GM08714 (cell line): ENCODE results near the gene PTX4.
"Not testable (repeated sequence)": the region's sequence is repeated elsewhere in the genome, so short reads cannot be mapped to it uniquely, and the experiment has no call there.

ENCODE experiments used
- H3K4me3 ChIP-seq: fragments of 200-500 bp; sonication (Bioruptor generic); 2 replicates; pipeline ENCODE4 v1.5.1; 2014; ENCODE audit warnings: mild to moderate bottlenecking, low read length, inconsistent platforms
- ZNF274 ChIP-seq: IDR thresholded peaks from 2 replicates; pipeline ENCODE4 v1.6.1; 2012; ENCODE audit warnings: mild to moderate bottlenecking, low read depth, low read length

Gene PTX4

DNA sequence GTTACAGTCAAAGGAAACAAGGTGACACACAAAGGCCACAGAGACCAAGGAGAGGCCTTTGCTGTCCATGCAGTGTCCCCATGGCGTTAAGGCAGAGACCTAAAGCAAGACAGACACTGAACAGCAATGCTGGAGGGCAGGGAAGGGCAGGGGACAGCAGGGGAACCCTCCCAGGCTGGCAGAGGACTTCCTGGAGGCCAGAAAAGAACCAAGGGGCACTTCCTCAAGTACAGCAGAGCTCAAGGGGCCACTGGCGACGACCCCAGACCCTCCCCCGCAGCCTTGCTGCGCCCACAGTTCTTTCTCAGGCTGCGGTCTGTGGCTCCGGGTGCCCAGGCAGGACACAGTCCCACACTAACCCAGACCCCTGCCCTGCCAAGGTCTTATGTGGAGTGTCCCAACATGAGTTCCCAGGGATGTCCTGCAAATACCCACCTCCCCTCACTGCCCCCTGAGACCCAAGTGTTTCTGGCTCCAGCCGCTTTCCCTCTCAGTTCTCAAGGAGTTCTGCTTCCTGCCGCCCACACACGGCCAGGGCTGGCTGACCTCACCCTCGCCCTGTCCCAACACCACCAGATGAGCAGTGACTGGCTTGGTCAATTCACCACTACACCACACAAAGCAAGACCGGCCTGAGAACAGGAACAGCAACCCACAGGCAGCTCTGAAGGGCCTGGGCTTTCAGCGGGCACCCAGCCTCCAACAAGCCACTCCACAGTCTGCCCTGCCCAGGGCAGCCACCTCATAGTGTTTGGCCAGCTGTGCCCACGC lies 18.1 kb downstream of the PTX4 start:
- H3K4me3 ChIP-seq: no peak overlapping the region
- TF ChIP-seq ZNF274: no peak

DNA sequence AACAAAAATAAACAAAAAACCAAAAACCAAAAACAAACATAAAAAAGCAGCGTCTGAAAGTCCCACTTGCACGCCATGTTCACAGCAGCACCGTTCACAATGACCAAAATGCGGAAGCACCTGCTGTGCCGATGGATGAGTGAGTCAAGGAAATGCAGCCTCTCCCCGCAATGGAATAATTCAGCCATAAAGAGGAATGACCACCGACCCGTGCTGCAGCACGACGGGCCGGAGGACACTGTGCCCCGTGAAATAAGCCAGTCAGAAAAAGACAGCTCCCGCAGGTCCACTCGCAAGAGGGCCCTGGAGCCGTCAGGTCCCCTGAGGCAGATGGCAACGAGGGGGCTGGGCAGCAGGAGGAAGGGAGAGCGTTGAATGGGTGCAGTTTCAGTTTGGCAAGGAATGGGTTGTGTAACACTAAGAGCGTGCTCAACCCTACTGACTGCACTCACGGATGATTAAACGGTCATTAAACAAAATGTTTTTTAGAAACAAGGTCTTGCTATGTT lies 19.0 kb downstream of the PTX4 start:
- no peak for TF ChIP-seq ZNF274
- H3K4me3 ChIP-seq: no peak overlapping the region

DNA sequence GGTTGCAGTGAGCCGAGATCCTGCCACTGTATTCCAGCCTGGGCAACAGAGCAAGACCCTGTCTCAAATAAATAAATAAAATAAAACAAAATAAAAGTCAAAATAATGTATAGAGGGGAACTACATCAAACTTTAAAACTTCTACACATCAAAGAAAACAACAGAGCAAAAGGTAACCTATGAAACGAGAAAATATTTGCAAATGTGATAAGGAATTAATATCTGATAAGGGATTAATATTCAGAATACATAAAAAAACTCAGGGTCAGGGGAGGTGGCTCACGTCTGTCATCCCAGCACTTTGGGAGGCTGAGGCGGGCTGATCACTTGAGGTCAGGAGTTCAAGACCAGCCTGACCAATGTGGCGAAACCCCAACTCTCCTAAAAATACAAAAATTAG lies 19.6 kb downstream of the PTX4 start:
- H3K4me3 ChIP-seq: not testable (repeated sequence)

DNA sequence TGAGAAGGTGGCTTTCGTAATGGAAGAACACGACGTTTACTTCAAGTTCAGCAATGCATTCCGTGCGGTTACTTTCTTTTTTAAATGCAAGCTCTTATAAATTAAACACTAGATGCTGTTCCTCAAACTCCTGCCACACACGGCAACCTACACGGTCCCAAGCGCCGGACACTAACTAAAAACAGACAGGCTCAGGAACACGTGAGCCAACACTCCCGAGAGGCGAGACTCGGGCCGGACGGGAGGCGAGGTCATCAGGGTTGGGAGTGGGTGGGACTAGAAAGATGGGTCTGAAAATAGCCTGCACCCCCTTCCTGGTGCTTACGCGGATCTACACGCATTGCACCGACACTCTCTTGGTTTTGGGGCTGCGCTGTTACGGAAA lies 20.3 kb downstream of the PTX4 start:
- H3K4me3 ChIP-seq: no peak overlapping the region
- no peak for TF ChIP-seq ZNF274

DNA sequence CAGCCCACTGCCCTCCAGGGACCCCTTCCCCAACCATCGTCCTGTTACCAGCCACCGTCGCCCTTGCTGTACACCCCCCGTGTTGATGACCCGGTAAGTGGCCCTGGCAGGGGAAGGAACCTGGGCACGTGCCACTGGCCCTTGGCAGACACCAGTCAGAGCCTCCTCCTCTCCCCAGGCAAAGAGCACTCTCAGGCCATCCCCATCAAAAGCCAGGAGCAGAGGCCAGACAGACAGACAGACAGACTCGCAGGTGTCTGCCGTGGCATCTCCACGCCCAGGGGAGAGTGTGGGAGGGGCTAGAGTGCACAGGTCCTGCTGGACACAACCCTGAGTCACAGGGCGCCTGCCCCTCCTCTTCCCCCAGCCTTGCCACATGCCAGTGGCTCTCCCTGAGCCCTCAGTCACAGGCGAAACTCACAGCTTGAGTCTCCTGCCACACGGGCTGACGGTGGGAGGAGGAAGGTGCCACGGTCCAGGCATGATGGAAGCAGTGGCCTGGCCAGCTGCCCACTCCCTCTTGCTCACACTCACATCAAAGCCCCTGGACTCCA lies 21.7 kb downstream of the PTX4 start:
- no peak overlapping the region for H3K4me3 ChIP-seq
- TF ChIP-seq ZNF274: no peak

DNA sequence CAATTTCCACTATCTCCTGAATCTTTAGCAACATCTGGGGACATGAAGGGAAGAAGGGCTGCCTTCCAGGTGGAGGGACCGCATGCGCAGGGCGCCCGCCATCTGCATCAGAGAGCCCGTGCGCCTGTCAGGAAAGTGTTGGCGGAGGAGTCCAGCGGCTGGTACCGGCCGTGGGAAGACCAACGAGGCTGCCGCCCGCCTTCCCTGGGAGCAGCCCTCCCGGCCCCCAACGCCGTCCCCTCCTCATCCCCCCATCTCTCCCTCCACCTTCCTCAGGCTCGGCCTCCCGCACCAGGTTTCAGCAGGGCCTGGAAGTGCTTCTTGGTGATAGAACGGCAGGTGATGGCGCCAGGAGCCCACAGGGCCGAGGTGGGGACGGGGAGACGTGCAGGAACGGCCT lies 22.7 kb downstream of the PTX4 start:
- no peak for TF ChIP-seq ZNF274
- no peak overlapping the region for H3K4me3 ChIP-seq

DNA sequence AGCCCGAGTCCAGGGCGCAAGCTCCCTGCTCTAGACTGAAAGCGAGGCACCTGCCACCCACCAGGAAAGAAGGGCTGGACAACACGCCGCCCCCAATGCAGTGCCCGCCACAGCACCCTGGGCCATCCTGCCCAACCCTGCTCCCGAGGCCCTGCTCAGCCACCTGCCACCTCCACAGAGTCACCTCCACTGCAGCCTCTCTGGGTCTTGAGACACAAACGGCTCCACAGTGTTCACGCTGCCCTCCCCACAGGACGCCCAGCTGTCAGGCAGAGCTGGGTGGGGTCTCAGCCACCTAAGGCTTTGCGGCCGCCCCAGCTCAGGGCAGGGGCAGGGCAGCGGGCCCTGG lies 23.2 kb downstream of the PTX4 start:
- TF ChIP-seq ZNF274: no peak

DNA sequence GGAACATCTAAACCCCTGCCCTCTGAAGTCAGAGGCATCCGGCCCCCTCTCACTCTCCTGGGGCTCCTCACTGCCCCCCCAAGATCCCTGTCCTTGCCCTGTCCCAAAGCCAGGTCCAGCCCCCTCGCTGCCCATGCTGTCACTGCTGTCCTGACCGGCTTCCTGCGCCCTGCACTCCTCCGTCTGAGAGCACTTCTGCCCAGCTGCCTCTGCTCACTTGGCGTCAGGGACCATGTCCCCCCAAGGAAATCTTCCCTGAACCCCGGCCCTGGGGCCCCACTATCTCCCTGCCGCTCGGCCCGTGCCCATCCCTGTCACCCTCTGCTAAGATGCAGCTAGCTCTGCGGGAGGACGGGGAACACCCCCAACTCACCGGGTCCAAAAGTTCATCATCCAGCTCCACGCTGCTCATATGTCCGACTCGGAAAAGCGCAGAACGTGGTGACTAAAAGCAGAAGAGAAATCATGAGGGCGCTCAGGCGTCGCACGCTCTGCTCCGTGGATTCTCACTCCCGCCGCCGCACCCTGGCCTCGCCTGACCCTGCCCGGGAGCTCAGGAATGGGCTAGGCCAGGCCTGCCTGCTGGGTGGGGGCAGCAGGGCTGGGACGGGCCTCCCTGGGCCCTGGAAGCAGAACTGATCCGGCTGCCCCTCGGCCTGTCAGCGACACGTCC lies 23.7 kb downstream of the PTX4 start:
- no peak for TF ChIP-seq ZNF274
- no peak overlapping the region for H3K4me3 ChIP-seq

More for the DNA sequence above, 23.2 kb downstream of the PTX4 start:
- no peak overlapping the region for H3K4me3 ChIP-seq

DNA sequence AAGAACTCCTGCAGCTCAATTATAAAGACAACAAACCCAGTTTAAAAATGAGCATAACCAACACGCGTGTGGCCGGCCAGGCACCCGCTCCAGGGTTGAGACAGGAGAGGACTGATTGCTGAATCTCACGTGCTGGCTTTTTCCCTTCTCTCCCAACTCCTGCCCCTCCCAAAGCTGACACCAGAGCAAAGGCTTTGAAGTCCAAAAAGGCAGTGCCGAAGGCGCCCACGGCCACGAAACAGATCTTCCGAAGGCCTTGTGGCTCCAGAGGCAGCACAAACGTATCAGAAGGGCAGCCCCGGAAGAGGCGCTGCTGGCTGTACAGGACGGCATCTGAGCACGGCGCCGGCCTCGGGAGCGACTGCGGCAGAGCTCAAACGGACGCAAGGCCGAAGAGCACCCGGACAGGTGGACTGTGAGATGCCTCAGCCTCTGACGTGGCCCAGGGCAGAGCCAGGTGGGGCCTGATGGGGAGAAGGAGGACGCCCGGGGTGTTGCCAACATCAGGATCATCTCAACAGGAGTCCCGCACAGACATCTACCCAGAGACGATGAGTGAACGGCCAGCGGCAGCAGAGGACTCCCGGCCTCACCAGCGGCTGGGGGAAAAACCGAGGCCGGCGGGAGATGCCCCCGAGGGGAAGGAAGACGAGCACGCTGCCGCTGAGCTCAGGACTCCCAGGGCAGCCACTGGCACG lies 24.4 kb downstream of the PTX4 start:
- H3K4me3 ChIP-seq: no peak overlapping the region
- no peak for TF ChIP-seq ZNF274

DNA sequence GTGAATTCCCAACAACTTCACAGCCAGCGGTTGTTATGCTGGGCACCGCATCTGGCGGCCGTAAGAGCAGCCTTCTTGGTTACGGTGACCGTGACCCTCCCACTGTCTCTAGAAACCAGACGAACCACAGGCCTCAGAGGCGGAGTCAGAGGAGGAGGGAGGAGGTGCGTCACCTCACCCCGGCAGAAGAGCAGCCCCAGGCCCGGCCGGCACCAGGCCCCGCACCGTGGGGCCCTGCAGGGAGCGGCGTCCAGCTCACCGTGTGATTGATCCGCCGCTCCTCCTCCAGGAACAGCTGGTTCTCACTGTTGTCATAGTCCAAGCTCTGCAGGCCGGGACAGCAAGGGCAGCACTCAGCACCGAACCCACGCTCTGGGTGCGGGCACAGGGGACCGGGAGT lies 27.6 kb downstream of the PTX4 start:
- no peak overlapping the region for H3K4me3 ChIP-seq
- no peak for TF ChIP-seq ZNF274

DNA sequence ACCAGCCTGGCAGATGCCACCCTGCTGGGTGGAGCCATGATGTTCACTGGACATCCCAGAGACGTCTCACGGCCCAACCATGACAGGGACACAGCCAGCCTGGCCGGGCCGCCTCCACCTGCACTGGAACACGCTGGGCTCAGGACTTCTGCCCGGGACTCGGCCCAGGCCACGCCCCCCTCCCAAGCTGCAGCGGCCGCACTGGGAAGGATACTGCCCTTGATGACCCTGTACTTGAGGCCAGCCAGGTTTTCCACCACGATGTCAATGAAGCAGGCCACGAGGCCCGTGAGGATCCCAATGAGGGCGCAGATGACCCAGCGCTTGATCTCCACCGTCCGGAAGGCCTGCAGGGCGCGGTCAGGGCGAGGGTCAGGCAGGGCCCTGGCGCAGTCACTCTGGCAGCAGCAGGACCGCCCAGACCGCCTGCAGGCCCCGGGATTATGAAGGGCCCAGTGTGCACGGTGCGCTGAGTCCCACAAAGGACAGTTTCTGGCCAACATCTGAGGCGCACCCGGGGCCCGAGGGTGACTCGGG lies 28.1 kb downstream of the PTX4 start:
- no peak for TF ChIP-seq ZNF274
- H3K4me3 ChIP-seq: no peak overlapping the region

DNA sequence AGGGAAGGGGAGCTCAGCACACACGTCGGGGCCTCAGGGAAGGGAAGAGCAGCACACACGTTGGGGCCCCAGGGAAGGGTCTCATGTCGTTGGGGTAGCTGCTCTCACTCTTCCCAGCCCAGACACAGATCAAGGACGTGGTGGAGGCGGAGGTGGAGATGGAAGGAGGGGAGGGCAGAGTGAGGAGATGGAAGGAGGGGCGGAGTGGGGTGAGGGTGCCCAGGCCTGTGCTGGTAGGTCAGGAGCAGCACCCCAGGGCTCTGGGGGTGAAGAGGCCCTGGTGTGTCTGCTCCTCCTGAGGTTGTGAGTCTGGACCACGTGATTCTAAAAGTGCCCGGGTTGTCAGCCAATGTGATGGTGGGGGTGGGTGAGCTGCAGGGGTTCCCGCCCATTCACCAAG lies 28.8 kb downstream of the PTX4 start:
- H3K4me3 ChIP-seq: no peak overlapping the region
- no peak for TF ChIP-seq ZNF274

DNA sequence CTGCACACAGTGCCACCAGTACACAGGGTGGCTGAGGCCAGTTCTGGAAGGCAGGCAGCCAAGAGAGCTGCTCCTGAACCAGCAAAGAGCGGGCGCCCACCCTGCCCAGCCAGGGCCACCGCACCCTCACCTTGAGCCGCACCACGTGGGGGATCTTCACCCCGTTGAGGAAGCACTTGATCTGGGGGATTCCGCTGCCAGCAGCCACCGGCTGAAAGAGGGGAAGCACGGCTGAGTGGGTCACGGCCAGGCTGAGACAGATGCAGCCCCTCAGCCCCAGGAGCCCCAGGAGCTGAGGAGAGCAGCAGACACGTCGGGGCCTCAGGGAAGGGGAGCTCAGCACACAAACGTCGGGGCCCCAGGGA lies 29.8 kb downstream of the PTX4 start:
- H3K4me3 ChIP-seq: no peak overlapping the region
- TF ChIP-seq ZNF274: no peak

DNA sequence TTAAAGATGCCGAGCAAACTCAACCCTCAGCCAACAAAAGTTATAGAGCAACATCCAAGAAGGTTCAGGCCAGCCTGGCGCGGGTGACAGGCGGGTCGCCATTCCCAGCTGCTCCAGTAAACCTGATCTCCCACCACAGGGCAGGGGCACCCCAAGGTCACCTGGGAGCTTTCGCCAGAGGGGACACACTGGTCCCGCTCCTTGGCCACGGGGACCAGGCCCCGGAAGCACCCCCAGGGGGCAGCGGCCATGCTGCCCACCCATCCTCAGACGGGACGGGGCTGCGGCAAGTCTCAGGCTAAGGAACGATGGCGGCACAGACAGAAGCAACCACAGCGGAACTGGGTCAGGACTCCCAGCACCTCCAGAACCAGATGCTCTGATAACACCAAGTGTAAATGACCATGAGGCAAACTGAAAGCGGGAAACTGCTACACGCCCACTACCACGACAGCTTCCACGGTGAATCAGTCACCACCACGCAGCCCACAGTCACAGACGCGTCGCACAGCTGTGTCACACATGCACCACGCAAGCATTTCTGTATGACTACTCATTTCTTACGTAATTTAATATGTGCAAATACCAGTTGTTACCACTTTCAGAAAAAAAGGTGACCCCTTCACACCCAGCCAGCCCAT lies 30.3 kb downstream of the PTX4 start:
- no peak overlapping the region for H3K4me3 ChIP-seq
- no peak for TF ChIP-seq ZNF274
